ENCODE measurements around the gene NAB2.

Gene NAB2

DNA sequence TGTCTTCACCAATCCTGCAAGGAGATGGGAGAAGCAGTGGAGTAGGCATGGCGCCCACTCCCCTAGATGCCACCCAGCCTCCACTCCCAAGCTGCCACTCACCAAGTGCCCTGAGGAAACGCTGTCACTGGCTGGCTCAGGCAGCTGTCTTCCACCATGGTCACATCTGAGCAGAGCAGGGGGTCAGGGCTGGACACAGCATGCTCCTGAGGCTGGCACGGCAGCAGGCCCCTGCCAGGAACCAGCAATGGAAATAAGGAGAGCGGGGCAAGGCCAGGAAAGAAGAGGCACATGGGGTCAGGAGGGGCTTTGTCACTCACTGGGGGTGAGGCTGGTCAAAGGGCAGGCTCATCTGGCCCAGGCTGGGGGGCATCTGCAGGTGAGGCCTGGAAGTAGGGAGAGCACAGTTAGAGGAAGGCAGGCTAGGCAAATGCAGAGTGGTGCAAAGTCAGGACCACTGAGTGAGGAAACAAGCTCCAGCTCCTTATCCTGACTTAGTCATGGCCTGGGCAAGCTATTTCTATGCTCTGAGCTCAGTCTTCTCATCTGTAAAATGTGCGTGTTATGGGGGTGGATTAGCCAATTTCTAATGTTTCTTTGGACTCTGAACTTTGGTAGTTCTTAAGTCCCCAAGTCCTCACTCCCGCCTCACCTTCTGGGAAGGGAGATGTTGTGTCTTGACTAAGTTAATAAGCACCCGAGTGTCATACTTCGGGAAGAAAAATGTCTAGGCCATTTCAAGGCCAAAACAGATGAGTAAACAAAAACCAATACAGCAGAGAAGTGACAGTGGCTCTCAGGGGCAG lies 8.0 kb downstream of the NAB2 start:
- H3K36me3 ChIP-seq, result peaks cover 73 to 92% (median 86%) of the 10 kb centered on the region in 3 donors
- H3K4me3 ChIP-seq, result no peak overlapping the region
- no peak for DNase-seq
- TF ChIP-seq, protein P1, sequence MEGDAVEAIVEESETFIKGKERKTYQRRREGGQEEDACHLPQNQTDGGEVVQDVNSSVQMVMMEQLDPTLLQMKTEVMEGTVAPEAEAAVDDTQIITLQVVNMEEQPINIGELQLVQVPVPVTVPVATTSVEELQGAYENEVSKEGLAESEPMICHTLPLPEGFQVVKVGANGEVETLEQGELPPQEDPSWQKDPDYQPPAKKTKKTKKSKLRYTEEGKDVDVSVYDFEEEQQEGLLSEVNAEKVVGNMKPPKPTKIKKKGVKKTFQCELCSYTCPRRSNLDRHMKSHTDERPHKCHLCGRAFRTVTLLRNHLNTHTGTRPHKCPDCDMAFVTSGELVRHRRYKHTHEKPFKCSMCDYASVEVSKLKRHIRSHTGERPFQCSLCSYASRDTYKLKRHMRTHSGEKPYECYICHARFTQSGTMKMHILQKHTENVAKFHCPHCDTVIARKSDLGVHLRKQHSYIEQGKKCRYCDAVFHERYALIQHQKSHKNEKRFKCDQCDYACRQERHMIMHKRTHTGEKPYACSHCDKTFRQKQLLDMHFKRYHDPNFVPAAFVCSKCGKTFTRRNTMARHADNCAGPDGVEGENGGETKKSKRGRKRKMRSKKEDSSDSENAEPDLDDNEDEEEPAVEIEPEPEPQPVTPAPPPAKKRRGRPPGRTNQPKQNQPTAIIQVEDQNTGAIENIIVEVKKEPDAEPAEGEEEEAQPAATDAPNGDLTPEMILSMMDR (IDR thresholded peaks at IDR 0.05), result no peak
- H3K27me3 ChIP-seq, result no peaks in the 10 kb centered on the region
- H3K9me3 ChIP-seq, result no peaks in the 10 kb centered on the region
- intact Hi-C loops (cut with DNase I; ENCODE audit: low total_unique reads), result no loop called here
- H3K27ac ChIP-seq, result peak overlapping the region; percentile 12 to 91
- peaks cover 0 to 41% (median 28%) of the 10 kb centered on the region in 4 donors for H3K4me1 ChIP-seq

DNA sequence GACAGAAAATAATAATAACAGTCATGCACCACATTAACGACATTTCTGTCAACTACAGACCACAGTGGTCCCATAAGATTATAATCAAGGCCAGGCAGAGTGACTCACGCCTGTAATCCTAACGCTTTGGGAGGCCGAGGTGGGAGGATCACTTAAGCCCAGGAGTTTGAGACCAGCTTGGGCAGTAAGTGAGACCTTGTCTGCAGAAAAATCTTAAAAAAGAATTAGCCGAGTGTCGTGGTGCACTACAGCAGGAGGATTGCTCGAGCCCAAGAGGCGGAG lies 8.6 kb downstream of the NAB2 start:
- DNase-seq, result no peak
- Histone ChIP-seq H3K36me3 (peaks cover 70 to 92% (median 86%) of the 10 kb centered on the region in 3 donors), H3K27ac (no peak overlapping the region), H3K9me3 (no peaks in the 10 kb centered on the region), H3K27me3 (no peaks in the 10 kb centered on the region), H3K4me3 (no peak overlapping the region), H3K4me1 (peaks cover 0 to 36% (median 23%) of the 10 kb centered on the region in 4 donors)
- intact Hi-C loops (cut with DNase I; ENCODE audit: low total_unique reads), result no loop called here
- TF ChIP-seq, protein P1 (IDR thresholded peaks at IDR 0.05), result no peak

GRCh38 chr12:57098546-57098945 lies 9.6 kb downstream of the NAB2 start:
- DNase-seq, result no peak
- peaks cover 60 to 91% (median 80%) of the 10 kb centered on the region in 3 donors for H3K36me3 ChIP-seq
- no peaks in the 10 kb centered on the region for H3K9me3 ChIP-seq
- intact Hi-C loops (cut with DNase I; ENCODE audit: low total_unique reads), result no loop called here
- TF ChIP-seq, protein P1 (IDR thresholded peaks at IDR 0.05), result no peak
- no peaks in the 10 kb centered on the region for H3K27me3 ChIP-seq
- H3K27ac ChIP-seq, result peak overlapping the region in 1 of 2 donors; percentile 22
- H3K4me1 ChIP-seq, result peaks cover 0 to 25% (median 13%) of the 10 kb centered on the region in 4 donors
- H3K4me3 ChIP-seq, result no peak overlapping the region

GRCh38 chr12:57099047-57099714 lies 10.3 kb downstream of the NAB2 start:
- Histone ChIP-seq H3K4me1 (peaks cover 0 to 19% (median 7%) of the 10 kb centered on the region in 4 donors), H3K27me3 (no peaks in the 10 kb centered on the region), H3K4me3 (no peak overlapping the region), H3K27ac (peak overlapping the region in 1 of 2 donors; percentile 22), H3K9me3 (no peaks in the 10 kb centered on the region), H3K36me3 (peaks cover 67 to 95% (median 85%) of the 10 kb centered on the region in 3 donors)
- TF ChIP-seq, protein P1 (IDR thresholded peaks at IDR 0.05), result no peak
- intact Hi-C loops (cut with DNase I; ENCODE audit: low total_unique reads), result no loop called here
- no peak for DNase-seq

DNA sequence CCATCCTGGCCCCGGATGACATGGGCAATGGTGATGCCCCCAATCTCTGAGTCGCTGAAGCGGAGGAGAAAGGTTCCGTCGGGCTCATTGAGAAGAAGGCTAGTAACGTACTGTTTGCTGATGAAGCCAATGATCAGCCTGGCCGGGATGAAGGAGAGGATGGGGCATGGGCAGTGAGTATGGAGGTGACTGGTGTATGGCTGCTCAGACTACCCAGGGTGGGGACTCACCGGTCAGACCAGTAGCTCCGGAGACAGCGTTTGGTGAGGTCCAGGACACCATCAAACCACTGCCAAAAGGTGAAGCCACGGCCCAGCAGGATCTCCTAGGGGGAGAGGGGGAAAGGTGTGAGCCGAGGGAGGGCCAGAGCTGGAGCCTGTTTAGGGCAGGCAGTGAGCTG lies 10.9 kb downstream of the NAB2 start:
- intact Hi-C loops (cut with DNase I; ENCODE audit: low total_unique reads), result no loop called here
- Histone ChIP-seq H3K9me3 (no peaks in the 10 kb centered on the region), H3K4me1 (peaks cover 0 to 13% (median 1%) of the 10 kb centered on the region in 4 donors), H3K4me3 (no peak overlapping the region), H3K36me3 (peaks cover 67 to 96% (median 85%) of the 10 kb centered on the region in 3 donors), H3K27ac (no peak overlapping the region), H3K27me3 (no peaks in the 10 kb centered on the region)
- TF ChIP-seq, protein P1 (IDR thresholded peaks at IDR 0.05), result no peak
- no peak for DNase-seq

Measured in tibial artery (tissue), 4 donors.